RCC 7860 (cell line): ENCODE results near the gene PPOX.
A peak's percentile ranks its signal among the peaks of the same experiment; 100 is the strongest.

ENCODE experiments used
- DNase-seq: peaks from one replicate; pipeline ENCODE4 v3.0.0-alpha.2; 2015; ENCODE audit warnings: low spot score
- FAIRE-seq: peaks from 2 replicates; lab custom pipeline; 2012; peaks lifted over from hg19 to GRCh38; lab: Jason Lieb, UNC

The PPOX gene

DNA sequence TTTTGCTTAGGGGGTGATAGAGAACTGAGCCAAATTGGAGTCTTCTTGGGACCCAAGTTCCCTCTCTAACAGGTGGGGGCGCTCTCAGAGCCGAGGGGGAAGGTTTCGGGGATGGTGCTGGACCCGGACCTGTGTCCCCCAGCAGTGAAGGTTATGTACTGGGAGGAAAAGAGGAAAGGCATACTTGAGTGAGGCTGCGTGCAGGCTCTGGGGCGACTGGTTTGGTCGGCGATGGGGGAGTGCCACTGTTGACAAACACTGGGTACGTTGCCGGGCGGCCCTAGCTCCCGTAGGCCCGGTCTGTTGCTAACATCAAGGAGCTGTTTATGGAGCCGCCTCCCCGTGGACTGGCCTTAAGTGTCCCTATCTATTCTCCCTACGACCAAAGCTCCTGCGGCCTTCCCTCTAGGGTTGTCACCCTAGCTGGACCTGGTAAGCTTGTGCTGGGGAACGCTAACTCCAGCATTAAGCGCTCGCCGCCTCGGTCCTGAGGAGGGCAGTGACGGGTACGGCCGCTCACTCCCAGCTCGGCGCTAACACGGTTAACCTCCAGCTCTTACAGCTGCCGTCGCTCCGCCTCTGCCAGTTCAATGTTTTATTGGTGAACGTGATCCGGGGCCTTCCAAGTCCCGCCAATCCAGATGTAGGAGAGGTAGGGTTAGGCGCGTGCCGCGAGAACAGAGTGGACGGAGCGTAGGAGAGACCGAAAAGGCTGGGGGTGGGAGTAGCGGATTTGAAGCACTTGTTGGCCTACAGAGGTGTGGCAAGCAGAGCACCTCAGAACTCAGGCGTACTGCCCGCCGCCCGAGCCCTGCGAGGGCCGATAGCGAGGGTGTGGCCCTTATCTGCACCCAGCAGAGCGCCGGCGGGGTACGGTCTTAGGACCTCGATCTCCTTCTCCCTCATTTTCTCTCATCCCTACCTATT, at the start of gene PPOX:
PPOX (plus strand) TSS at position 685 of the 927 bp plus-strand sequence. CDS start 422 bp downstream, outside the sequence.
- FAIRE-seq (peak; percentile 88), DNase-seq (peak; percentile 97)

DNA sequence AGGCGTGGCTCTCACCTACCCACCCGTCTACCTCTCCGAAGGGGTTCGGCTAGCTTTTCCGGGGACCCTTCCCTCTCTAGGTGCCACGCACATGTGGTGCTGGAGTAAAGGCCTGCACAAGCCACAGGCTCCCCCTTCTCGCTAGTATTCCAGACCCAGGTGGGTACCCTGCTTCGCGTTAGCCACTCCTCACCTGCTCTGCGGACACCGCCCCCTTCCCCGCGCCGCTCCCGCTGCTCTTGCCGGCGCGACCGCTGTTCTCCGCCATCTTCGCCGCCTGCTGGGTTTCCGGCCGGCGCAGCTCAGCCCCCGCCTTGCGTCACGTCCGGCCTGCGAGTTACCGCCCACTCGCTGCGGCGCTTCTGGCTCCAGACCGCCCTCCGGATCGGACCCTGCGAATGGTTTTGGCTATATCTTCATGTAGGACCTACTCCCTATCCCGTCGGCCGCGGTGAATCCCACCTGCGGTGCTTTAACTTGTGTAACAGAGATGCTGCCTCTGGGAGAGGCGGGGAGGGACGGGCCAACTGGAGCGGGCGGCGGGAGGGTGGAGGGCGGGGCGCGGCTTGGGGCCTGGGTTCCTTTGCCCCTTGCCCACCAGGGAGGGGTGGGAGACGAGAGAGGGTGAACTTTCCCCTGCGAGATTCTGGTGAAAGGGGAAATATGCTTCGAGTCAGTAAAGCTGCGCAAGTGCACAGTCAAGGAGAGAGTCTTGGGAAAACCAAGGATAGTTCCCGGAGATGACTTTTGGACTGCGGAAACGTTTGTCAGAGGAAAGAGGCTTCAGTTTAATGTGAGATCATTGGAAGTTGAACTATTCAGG, 48.3 kb upstream of the PPOX start, which contains the start of the genes NIT1 and PFDN2:
NIT1 (plus strand) TSS at position 347 of the 823 bp plus-strand sequence; CDS start at position 419, 72 bp downstream.
PFDN2 (minus strand) TSS at position 279 of the 823 bp plus-strand sequence; CDS start at position 268, 11 bp downstream.
- DNase-seq: peak; percentile 65
- FAIRE-seq: no peak

DNA sequence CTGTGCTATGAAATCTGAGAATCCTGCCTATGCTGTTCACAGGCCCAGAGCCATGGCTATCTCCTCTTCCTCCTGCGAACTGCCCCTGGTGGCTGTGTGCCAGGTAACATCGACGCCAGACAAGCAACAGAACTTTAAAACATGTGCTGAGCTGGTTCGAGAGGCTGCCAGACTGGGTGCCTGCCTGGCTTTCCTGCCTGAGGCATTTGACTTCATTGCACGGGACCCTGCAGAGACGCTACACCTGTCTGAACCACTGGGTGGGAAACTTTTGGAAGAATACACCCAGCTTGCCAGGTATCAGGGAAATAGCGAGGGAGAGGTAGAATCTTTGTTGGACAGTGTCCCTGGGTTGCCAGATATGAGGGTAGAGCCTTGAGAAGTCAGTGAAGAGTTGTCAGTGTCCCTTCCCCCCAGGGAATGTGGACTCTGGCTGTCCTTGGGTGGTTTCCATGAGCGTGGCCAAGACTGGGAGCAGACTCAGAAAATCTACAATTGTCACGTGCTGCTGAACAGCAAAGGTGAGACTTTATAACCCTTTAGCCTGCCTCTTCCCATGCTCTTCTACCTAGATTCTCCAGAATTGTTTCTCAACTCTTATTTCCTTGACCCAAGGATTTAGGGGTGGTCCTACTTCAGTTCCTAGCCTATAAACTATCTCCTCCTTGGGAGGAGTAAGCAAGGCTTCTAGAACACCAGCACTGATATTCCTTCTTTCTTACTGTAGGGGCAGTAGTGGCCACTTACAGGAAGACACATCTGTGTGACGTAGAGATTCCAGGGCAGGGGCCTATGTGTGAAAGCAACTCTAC, 46.9 kb upstream of the PPOX start:
- FAIRE-seq (no peak), DNase-seq (peak; percentile 63)

DNA sequence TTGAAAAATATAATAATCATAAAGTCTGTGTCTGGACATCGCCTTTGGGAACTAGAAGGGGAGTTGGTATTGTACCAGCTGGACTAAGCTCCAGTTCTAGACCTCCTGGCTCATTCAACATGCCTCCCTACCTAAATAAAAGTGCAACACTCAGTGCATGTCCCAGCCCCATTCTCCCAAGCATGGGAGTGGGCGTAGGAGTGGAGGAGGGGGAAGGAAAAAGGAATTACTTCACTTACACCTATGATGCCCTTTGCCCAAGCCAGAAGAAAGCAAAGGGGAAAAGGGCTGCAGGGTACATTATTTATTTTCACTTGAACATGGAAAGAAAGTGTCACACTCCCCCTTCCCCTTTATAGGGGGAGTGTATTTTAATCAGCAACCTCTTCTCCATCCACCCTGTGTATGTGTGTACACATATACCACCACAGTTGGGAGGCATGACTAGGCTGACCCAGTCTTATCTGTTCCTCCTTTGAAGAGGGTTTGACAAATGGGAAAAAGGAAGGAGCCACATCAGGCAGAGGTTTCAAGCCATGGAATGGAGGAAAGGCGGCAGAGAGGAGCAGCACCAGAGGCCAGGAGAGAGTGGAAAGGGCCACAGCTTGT, 45.1 kb upstream of the PPOX start:
- FAIRE-seq: no peak

DNA sequence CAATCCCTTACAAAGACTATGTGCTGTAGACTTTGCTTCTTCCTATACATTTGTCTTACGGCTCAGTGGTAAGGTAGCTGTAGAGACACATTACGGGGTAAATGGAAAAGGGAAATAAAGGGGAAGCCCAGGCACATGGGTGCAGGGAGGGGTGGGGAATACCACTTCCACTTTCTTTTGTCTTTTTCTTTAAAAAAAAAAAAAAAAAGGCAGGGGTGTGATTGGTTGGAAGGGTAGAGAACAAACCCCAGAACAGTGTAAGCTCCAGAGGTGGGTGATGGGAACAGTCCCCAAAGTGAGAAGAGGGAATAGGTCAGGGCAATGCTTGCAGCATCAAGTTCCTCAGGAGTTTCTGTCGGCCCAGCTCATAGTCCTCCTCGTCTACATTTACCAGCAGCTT, 44.4 kb upstream of the PPOX start:
- FAIRE-seq (no peak), DNase-seq (no peak)

More for the DNA sequence above, 45.1 kb upstream of the PPOX start:
- DNase-seq: no peak

DNA sequence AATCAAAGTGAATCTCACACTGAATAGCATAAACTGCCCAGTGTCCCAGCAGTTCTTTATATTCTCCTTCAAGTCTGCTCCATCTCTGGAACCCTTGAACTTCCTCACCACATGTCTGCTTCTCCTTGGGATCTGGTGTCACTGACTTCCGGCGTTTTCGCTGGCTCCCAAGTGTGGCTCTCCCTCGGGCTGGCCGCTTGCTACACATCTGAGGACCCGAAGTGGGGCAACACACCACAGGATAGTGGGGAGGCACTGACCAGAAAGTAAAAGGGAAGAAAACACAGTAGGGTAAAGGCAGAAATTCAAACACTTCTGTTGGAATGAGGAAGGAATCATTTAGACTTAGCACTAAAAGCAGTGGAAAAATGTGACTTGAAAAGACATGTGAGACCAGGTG, 43.3 kb upstream of the PPOX start:
- DNase-seq: no peak
- FAIRE-seq: no peak

DNA sequence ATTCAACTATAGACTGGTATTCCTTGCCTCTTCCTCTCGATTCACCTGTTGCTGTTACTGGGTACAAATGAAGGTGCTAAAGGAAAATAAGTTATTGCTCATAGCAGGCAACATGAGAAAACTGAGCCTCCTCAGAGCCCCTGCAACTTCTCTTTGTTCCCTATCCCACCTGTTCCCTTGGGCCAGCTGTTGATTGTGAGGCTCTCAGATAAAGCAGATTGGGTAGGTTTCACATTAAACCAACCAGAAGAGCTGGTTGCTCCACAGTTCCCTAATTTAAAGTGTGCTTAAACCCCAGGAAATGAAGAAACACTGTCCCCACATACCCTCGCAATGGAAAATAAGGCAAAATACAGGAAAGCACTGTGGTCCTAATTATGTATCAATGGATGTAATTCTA, 38.6 kb upstream of the PPOX start:
- DNase-seq: no peak
- no peak for FAIRE-seq

DNA sequence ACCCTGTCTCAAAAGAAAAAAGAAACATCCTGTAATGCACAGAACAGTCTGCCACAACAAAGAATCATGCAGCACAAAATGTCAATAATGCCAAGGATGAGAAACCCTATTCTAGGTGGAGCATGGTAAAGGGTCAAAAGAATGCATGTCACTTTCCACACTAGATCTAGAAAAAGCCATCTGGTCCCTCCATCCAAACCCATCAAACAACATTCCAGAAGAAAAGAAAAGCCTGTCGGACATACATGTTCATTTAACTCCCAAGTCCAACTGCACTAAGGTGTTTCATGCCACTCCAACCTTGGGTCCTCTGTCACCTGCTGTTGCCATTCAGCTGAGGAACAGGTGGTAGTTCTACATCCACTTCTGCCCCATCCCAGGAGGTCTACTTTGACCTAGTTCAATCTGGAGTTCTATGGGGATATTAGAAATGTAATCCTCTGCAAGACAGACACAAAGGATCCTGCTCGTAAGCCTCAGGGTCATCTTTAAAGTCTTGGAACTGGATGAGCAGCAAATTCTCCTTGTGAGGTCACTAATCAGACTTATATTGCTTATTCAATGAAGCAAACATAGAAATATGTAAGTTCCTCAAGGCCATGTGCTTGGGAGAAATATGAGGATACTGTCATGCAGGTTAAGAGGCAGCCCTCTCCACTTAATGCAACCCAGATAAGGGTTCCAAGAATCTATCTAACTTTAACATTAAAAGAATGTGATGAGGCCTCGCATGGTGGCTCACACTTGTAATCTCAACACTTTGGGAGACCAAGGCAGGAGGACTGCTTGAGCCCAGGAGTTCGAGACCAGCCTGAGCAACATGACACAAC, 37.4 kb upstream of the PPOX start:
- no peak for DNase-seq
- FAIRE-seq: no peak

DNA sequence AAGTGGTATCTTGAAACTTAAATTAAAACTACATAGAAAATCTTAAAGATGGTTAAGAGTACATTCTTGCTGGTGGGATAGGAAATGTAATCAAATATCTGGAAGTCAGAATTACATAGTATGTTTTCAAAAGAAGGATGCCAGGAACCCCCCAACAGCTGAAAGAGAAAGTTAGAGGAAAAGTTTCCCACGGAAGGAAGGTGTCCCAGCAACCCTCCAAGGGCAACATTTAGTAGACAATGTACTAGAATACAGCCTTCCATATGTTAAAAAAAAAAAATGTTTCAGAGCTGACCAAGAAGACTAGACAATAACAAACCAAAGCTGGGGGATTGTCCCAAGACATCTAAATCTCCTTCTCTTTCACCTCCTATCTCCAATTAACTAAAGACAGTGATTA, 36.0 kb upstream of the PPOX start:
- FAIRE-seq (no peak), DNase-seq (no peak)

DNA sequence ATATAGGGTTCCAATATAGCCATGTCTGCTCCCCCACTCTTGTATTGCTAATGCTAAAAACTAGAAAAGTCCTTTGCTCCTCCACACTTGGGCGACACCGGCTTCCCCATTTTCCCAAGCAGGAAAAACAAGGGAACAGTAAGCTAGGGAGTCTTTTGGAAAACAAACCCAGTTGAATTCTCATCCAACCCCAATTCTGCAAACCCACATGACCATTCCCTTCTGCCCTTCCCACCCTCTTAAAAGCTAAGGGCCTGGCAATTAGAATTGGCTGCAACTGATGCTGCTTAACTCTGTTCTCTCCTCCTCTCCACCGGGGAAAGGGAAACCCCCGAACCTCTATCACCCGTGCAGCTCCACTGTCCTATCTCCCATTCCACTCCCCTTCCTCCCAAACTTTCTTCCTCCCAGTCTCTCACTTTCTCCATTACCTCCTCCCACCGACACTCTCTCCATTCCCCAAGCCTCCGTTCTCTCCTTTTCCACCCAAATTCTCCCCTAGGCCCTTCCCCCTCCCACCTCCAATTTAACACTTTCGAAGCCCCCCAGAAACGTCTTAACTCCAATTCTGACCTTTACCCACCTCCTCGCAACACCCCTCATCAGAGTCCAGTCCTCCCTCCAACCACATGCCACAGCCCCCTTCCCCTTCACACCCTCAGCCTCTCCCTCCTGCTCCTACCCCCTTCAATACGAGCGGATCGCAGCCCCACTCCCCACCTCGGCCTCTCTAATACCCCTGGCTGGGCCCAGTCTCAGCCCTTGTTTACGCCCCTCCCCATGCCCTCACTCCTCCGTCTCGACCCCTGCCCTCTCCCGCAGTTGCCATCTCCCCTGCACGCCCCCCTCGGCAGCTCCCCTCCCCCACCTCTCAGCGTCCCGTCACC, 34.5 kb upstream of the PPOX start:
- DNase-seq: no peak
- no peak for FAIRE-seq

DNA sequence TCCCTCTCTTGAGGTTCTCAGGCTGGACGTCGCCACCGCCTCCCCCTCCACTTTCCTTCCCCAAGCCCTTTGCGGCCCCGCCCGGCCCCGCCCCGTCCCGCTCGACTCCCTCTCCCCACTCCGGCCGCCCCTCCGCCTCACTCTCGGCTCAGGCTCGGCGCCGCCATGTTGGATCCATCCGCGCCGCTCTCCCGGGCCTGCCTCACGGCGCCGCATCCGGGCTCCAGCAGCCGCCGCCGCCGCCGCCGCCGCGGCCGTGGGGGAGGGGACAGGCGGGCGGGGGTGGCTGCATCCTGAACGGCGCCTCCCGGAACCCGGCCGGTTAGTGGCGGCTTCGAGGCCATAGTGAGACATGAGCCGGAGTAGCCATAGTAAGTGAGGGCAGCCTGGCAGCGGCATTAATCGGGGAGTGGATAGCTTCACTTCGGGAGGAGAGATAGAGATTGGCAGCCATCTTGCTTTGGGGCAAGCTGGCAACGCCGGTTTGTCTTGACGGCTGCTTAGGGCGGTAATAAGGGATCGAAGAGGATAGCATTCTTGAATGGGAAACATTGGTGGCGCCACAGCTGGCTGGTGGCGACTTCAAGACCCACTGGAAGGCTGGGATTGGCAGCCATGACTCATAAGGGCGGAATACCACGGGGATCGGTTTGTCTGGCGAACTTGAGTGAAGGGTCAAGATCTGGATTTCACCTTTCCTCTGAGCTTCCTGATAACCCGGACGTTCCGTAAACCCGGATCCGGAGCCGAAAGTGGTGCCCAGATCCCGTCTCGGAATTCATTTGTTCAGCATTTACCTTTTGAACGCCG, 33.6 kb upstream of the PPOX start, which contains the start of gene DEDD:
DEDD (minus strand) TSS at position 258 of the 810 bp plus-strand sequence. CDS start 8,205 bp downstream, outside the sequence.
- DNase-seq: peak; percentile 93
- peak; percentile 46 for FAIRE-seq

DNA sequence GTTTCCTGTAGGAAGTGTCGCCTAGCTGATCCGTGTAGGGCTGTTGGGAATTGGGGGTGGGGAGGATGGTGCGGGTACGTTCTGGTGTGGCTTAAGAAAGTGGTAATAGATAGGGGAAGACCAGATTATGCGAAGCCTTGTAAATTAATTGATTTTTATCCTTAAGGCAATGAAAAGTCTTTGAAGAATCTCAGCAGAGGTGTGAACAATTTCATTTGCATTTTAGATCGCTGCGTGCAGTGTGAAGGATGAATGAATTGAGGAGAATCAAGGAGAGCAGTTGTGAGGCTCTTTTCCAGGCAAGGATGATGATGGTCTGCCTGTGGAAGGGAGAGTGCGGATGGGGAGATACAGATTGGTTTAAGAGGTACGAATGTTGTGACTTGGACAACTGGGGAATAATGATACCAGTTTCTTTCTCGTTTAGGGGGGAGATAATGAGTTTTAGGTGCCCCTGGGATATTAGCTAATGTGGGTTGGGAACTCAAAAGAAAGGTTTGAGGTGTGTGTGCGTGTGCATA, 32.9 kb upstream of the PPOX start:
- FAIRE-seq: no peak
- DNase-seq: no peak

DNA sequence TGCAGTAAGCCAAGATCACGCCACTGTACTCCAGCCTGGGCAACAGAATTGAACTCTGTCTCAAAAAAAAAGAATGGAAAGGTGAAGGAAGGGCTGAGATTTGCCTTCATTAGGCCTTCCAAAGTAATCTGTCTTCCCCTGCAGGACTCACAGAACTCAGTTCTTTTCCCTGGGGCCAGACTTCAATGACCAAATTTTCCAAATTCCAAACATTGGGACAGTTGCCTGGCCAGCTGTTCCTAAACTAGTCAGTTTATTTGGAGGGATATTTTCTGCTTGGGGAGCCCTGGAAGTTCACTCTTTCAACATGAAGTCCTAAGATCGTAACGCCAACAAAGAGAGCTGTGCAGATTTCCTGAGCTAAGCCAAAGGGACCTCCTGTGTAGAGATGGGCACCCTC, 28.3 kb upstream of the PPOX start:
- DNase-seq (no peak), FAIRE-seq (no peak)

DNA sequence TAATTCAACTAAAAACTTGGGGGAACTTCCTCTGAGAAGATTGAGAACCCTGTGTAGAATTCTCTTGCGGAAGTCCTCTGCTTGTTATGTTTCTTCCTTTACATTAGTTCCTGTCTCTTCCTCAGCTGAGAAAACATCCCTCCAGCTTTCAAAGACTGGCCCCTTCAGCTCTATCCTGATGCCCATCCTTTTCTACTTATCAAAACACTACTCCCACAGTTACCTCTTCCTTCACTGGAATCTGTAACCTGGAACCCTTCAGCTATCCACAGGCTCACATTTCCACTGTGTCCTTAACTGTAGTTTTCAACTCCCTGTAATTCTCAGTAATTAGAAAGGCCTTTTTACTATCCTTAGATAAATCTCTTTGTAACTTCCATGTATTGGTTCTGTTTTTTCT, 27.8 kb upstream of the PPOX start:
- FAIRE-seq: no peak
- DNase-seq: no peak

DNA sequence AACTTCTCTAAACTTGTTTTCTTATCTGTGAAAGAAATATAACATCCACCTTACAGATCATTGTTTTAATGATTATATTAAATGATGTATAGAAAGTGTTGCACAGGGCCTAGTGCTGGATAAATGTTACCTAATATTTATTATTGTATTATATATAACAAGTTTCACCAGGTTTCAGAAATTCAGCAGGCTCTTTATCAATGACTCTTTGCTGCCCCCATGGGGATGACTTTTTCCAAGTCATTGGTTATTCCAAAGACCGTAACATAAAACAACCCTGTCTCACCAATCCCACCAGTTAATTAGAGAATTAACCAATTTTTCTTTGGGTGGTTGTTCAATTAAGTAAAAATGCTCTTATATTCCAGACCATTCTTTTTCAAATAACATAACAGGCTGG, 26.5 kb upstream of the PPOX start:
- DNase-seq (no peak), FAIRE-seq (peak; percentile 2)

DNA sequence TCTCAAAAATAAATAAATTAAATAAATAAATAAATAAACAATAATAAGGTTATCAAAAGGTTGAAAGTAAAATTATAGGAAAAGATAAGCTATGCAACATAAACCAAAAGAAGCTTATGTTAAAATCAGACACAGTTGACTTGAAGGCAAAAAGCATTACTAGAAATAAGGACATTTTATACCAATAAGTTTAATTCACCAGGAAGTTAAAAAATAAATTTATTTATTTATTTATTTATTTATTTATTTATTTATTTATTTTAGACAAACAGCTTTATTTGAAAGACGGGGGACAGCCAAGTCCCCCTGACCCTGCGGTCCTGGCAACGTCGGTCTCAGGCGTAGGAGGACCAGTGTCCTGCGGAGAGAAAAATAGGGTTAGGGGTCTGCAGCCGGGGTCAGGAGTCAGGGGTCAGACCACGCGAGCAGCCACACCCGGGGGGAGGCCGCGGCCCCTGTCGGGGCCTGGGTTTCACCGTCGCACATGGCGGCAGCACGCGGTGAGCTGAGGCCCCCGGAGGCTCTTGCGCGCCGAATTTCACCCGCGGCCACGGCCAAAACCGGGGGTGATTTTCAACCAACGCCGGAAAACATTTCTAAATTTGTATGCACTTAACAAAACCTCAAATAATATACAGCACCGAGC, 25.3 kb upstream of the PPOX start:
- FAIRE-seq (no peak), DNase-seq (no peak)

DNA sequence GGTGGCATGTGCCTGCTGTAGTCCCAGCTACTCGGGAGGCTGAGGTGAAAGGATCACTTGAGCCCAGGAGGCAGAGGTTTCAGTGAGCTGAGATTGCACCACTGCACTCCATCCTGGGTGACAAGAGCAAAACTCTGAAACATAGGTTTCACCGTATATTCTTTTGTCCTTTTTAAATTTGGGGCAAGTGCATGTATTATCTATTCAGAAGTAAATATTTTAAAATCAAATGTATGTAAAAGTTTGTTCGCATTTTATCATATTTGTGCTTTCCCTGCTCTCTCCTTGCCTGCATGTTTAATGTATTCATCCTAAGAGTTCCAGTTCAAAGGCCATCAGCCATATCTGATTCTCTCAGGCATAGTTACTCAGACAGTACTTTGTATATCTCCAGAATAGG, 20.4 kb upstream of the PPOX start:
- DNase-seq (no peak), FAIRE-seq (no peak)
